B cell (primary cell): ENCODE data around the gene LIPK. TPM values are rescaled to one million over a fixed set of nuclear protein-coding genes. Genes with fewer than 3 reads are reported as not detected.

Experiments
- ATAC-seq: fragments of 200-7000 bp; cut with Tn5 transposase; one replicate; pipeline ENCODE4 v1.10.0; 2021; ENCODE audit warnings: low read depth, mild to moderate bottlenecking, moderate number of reproducible peaks, moderate library complexity
- CTCF ChIA-PET: fragments of 350-600 bp; sonication (Branson Sonifier 250); formaldehyde crosslinking; loops from one replicate; lab custom pipeline; 2021; ENCODE audit warnings: antibody characterized with exemption, inconsistent platforms; lab: Charles Lee
- POLR2A ChIA-PET: fragments of 350-600 bp; sonication (Branson Sonifier 250); formaldehyde crosslinking; loops from one replicate; lab custom pipeline; 2021; ENCODE audit warnings: antibody characterized with exemption; lab: Charles Lee
- DNase-seq: peaks from one replicate; pipeline ENCODE4 v3.0.0; 2013
- H2AFZ ChIP-seq: 2 replicates; pipeline ENCODE4 v1.6.1; 2012; ENCODE audit warnings: mild to moderate bottlenecking, low read depth, low read length; ENCODE audit not compliant: insufficient read depth, poor library complexity, severe bottlenecking
- H3K27ac ChIP-seq, 2 donors: 1 replicate in 1 of 2; 2 replicates in 1 of 2; pipeline ENCODE4 v1.5.1; 2012 to 2013; ENCODE audit warnings: low read length in 2 of 2, mild to moderate bottlenecking in 2 of 2, moderate library complexity in 1 of 2
- H3K27me3 ChIP-seq, 4 experiments: fragments of 200-600 bp in 1 of 4; sonication (generic) in 1 of 4; replicated peaks in 1 of 4; 1 replicate in 2 of 4; 2 replicates in 2 of 4; pipeline versions ENCODE4 v1.6.1 to v1.7.0; 2013 to 2016; ENCODE audit warnings: low read length in 3 of 4, mild to moderate bottlenecking in 2 of 4, mixed read lengths in 1 of 4, moderate library complexity in 1 of 4; ENCODE audit not compliant: insufficient read depth in 4 of 4, control insufficient read depth in 3 of 4; ENCODE audit errors: control extremely low read depth in 1 of 4
- H3K36me3 ChIP-seq, 2 experiments: replicated peaks in 1 of 2; 1 replicate in 1 of 2; 2 replicates in 1 of 2; pipeline versions ENCODE4 v1.6.1 to v1.7.1; 2013; ENCODE audit warnings: low read length in 1 of 2; ENCODE audit not compliant: insufficient read depth in 2 of 2, control insufficient read depth in 1 of 2; ENCODE audit errors: control extremely low read depth in 1 of 2, extremely low read depth in 1 of 2
- H3K4me1 ChIP-seq, 2 donors: fragments of 200-600 bp in 1 of 2; sonication (generic) in 1 of 2; 1 replicate in 1 of 2; 2 replicates in 1 of 2; pipeline versions ENCODE4 v1.5.1 to v1.6.1; 2013 to 2017; ENCODE audit warnings: low read length in 2 of 2; ENCODE audit not compliant: control insufficient read depth in 2 of 2, insufficient read depth in 2 of 2
- H3K4me2 ChIP-seq: replicated peaks from 2 replicates; pipeline ENCODE3; 2012; ENCODE audit warnings: mild to moderate bottlenecking, low read depth, low read length; ENCODE audit not compliant: poor library complexity, severe bottlenecking
- H3K4me3 ChIP-seq, 5 experiments: fragments of 200-600 bp in 1 of 5; sonication (generic) in 1 of 5; 1 replicate in 3 of 5; 2 replicates in 2 of 5; pipeline versions ENCODE4 v1.5.1 to v1.7.0; 2011 to 2016; ENCODE audit warnings: low read length in 4 of 5, mild to moderate bottlenecking in 4 of 5, low read depth in 2 of 5, control low read depth in 1 of 5, moderate library complexity in 1 of 5; ENCODE audit not compliant: insufficient read depth in 1 of 5; ENCODE audit errors: control extremely low read depth in 1 of 5, extremely low read depth in 1 of 5
- H3K79me2 ChIP-seq: fragments of 200-600 bp; sonication (generic); one replicate; pipeline ENCODE4 v1.6.0; 2016; ENCODE audit warnings: low read length; ENCODE audit not compliant: control insufficient read depth, insufficient read depth
- H3K9ac ChIP-seq: fragments of 200-600 bp; sonication (generic); 2 replicates; pipeline ENCODE4 v1.6.1; 2017; ENCODE audit warnings: mild to moderate bottlenecking, low read length, moderate library complexity
- H3K9me3 ChIP-seq, 3 donors: one replicate each; pipeline versions ENCODE4 v1.6.1 to v1.7.1; 2013; ENCODE audit warnings: low read length in 2 of 3; ENCODE audit not compliant: control insufficient read depth in 2 of 3, insufficient read depth in 1 of 3; ENCODE audit errors: control extremely low read depth in 1 of 3
- H4K20me1 ChIP-seq: 2 replicates; pipeline ENCODE4 v1.6.0; 2012; ENCODE audit warnings: mild to moderate bottlenecking, low read length; ENCODE audit not compliant: insufficient read depth, control insufficient read depth, poor library complexity, severe bottlenecking
- H3K27ac Mint-ChIP-seq: one replicate; pipeline ENCODE4 v1.8.0; 2021; ENCODE audit warnings: mixed read lengths
- H3K27me3 Mint-ChIP-seq: one replicate; pipeline ENCODE4 v1.8.0; 2021; ENCODE audit warnings: mixed read lengths
- H3K4me1 Mint-ChIP-seq: one replicate; pipeline ENCODE4 v1.8.0; 2021; ENCODE audit warnings: mixed read lengths
- H3K4me3 Mint-ChIP-seq: one replicate; pipeline ENCODE4 v1.8.0; 2021; ENCODE audit warnings: mixed read lengths
- H3K9me3 Mint-ChIP-seq: one replicate; pipeline ENCODE4 v1.8.0; 2022; ENCODE audit warnings: mixed read lengths; ENCODE audit not compliant: insufficient read depth
- EZH2 ChIP-seq: IDR thresholded peaks from 2 replicates; pipeline ENCODE4 v1.6.1; 2012; ENCODE audit warnings: borderline replicate concordance, low read depth, mild to moderate bottlenecking, moderate library complexity, low read length; ENCODE audit not compliant: insufficient read depth, poor library complexity, severe bottlenecking
- WGBS: methylation state at CpG from one replicate; pipeline ENCODE4 v1.1.5; 2013; ENCODE audit warnings: missing lambda C conversion rate; ENCODE audit not compliant: insufficient coverage; 5-methylcytosine and 5-hydroxymethylcytosine counted together
- intact Hi-C: fragments of 100-400 bp; cut with micrococcal nuclease; formaldehyde crosslinking; loops from one replicate; pipeline ENCODE4 v1.10.0; 2022
- polyA plus RNA-seq: library from polyadenylated mRNA; depleted of rRNA; stranded (reverse); fragments of >200 nt; gene quantifications from 2 replicates; pipeline ENCODE4 v1.2.3, GENCODE V29; 2012
- total RNA-seq, 2 donors: library from RNA; stranded (reverse); fragments of 120-200 nt in 1 of 2; gene quantifications; 1 replicate in 1 of 2; 2 replicates in 1 of 2; pipeline versions ENCODE4 v1.2.3 to v1.2.4, GENCODE V29; 2013 to 2022
- TF ChIP-seq, protein P1 (sequence below): fragments of 200-600 bp; IDR thresholded peaks from one replicate; pipeline ENCODE4 v1.8.0; 2022; ENCODE audit warnings: antibody characterized with exemption, mild to moderate bottlenecking

LIPK gene
- total and polyA plus RNA-seq, 2 donors (not counting 1 experiment from before 2014, with no cell fraction given): not detected

DNA sequence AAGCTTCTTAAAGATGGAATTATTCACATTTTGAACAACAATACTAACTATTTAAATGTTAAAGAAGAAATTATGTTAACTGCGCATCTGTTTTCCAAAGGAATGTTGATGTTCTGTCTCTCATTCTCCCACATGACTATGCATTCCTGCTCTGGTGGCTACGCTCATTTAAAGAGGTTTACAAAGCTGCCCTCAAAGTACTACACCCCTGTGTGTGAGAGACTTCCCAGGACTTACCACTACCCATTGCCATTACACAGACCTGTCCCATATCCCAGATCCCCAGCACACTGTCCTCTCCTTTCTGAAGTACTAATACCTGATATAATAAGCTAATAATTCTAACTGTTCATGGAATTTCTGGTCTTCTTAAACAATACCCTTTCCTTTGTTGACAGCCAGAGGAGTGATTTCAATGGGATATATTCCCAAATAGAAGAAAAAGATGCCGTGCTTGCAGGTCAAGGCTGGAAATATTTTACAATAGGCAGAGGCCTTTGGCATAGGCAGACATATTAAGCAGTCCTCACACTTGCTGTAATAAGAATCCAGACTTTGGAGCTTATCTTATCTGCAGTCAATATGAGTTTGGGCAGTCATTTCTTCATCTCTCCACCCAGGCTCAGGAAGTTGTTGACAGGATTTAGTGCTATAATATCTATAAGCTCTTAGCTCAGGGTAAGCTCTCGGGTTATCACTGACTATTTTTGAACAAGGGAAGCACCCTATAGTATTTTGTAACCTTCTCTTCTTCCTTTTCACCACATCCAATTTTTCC, 29.6 kb upstream of the LIPK start:
- H3K27me3 Mint-ChIP-seq: peaks cover 4% of the 10 kb centered on the region
- ATAC-seq (no peak), DNase-seq (no peak)
- TF ChIP-seq, protein P1, sequence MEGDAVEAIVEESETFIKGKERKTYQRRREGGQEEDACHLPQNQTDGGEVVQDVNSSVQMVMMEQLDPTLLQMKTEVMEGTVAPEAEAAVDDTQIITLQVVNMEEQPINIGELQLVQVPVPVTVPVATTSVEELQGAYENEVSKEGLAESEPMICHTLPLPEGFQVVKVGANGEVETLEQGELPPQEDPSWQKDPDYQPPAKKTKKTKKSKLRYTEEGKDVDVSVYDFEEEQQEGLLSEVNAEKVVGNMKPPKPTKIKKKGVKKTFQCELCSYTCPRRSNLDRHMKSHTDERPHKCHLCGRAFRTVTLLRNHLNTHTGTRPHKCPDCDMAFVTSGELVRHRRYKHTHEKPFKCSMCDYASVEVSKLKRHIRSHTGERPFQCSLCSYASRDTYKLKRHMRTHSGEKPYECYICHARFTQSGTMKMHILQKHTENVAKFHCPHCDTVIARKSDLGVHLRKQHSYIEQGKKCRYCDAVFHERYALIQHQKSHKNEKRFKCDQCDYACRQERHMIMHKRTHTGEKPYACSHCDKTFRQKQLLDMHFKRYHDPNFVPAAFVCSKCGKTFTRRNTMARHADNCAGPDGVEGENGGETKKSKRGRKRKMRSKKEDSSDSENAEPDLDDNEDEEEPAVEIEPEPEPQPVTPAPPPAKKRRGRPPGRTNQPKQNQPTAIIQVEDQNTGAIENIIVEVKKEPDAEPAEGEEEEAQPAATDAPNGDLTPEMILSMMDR: no peak
- no peak for TF ChIP-seq EZH2
- no peak overlapping the region for H3K4me2 ChIP-seq
- intact Hi-C loops: no loop called here
- no peaks in the 10 kb centered on the region for H3K4me1 ChIP-seq
- POLR2A ChIA-PET: no interaction called here
- no peak overlapping the region for H3K4me3 Mint-ChIP-seq
- H3K4me1 Mint-ChIP-seq: no peaks in the 10 kb centered on the region
- no peak overlapping the region for H3K27ac ChIP-seq
- H3K9me3 Mint-ChIP-seq: no peaks in the 10 kb centered on the region
- H2AFZ ChIP-seq: no peak overlapping the region
- no peak overlapping the region for H3K27ac Mint-ChIP-seq
- CTCF ChIA-PET: interaction anchor here (0.7 to 1.5 kb wide), 3 partner anchors 9 to 23 kb away, joined by 3 to 5 read pairs (median 4); no protein-coding TSS in a partner anchor
- H3K9ac ChIP-seq: no peak overlapping the region
- no peaks in the 10 kb centered on the region for H3K36me3 ChIP-seq
- 83% methylated on average over 1 of the region's 4 CpGs for WGBS
- no peak overlapping the region for H3K4me3 ChIP-seq
- H3K27me3 ChIP-seq: no peaks in the 10 kb centered on the region
- H3K9me3 ChIP-seq: no peaks in the 10 kb centered on the region
- no peaks in the 10 kb centered on the region for H3K79me2 ChIP-seq
- H4K20me1 ChIP-seq: no peaks in the 10 kb centered on the region

DNA sequence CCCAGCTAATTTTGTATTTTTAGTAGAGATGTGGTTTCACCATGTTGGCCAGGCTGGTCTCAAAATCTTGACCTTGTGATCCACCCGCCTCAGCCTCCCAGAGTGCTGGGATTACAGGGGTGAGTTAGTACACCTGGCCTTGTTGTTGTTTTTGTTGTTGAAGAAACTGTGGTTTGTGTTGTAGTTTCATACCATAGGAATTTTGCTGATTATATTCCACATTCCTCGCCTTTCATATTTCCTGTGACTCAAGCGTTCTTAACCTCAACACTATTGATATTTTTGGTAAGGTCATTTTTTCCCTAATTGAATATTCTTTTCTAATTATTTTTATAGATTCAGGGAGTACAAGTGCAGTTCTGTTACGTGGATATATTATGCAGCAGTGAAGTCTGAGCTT, 25.1 kb upstream of the LIPK start:
- H3K79me2 ChIP-seq: no peaks in the 10 kb centered on the region
- POLR2A ChIA-PET: no interaction called here
- intact Hi-C loops: loop anchor here (10.0 kb wide), 2 partner anchors 96 to 254 kb away; partner anchors contain the start of genes LIPJ and RNLS
- no peak overlapping the region for H2AFZ ChIP-seq
- Mint-ChIP-seq H3K4me3 (no peak overlapping the region), H3K27me3 (peaks cover 8% of the 10 kb centered on the region), H3K4me1 (no peaks in the 10 kb centered on the region), H3K27ac (no peak overlapping the region), H3K9me3 (no peaks in the 10 kb centered on the region)
- peaks cover 0 to 3% (median 0%) of the 10 kb centered on the region in 4 experiments for H3K27me3 ChIP-seq
- H4K20me1 ChIP-seq: no peaks in the 10 kb centered on the region
- WGBS: 100% methylated on average over 1 of the region's 4 CpGs
- H3K36me3 ChIP-seq: no peaks in the 10 kb centered on the region
- ATAC-seq (no peak), DNase-seq (no peak)
- CTCF ChIA-PET: no interaction called here
- no peak overlapping the region for H3K4me3 ChIP-seq
- H3K4me2 ChIP-seq: no peak overlapping the region
- no peak overlapping the region for H3K9ac ChIP-seq
- H3K27ac ChIP-seq: no peak overlapping the region
- no peaks in the 10 kb centered on the region for H3K4me1 ChIP-seq
- TF ChIP-seq, protein P1: no peak
- TF ChIP-seq EZH2: no peak
- H3K9me3 ChIP-seq: no peaks in the 10 kb centered on the region
